GM12892 (cell line): ENCODE results near the gene LTB4R2.

ENCODE experiments used
- POLR2AphosphoS5 ChIP-seq: IDR thresholded peaks from 2 replicates; pipeline ENCODE4 v1.6.1; 2011; ENCODE audit warnings: low read depth, low read length, control low read depth
- TAF1 ChIP-seq: IDR thresholded peaks from 2 replicates; pipeline ENCODE4 v1.6.1; 2011; ENCODE audit warnings: low read depth, mild to moderate bottlenecking, control low read depth, low read length, borderline replicate concordance

- TF ChIP-seq POLR2AphosphoS5: no peak
- no peak for TF ChIP-seq TAF1
Measured at GRCh38 chr14:24293525-24293924, 16.4 kb upstream of the LTB4R2 start.
